Renal cortex interstitium (tissue), 11 donors: ENCODE measurements around the gene EFNA5. TPM values are rescaled to one million over a fixed set of nuclear protein-coding genes. Genes with fewer than 3 reads are reported as not detected.

Source experiments
- DNase-seq, 11 donors: peaks; one replicate each; pipeline ENCODE4 v3.0.0-alpha.2; 2013; ENCODE audit warnings: low read depth in 9 of 11, low spot score in 4 of 11; ENCODE audit errors: extremely low read depth in 1 of 11
- polyA plus RNA-seq, 3 donors: library from polyadenylated mRNA; unstranded; fragments of 120-200 nt; gene quantifications; one replicate each; pipeline ENCODE4 v1.2.1, GENCODE V29; 2013; ENCODE audit not compliant: insufficient read length in 3 of 3

The EFNA5 gene
- polyA plus RNA-seq, 3 donors = 23.8 to 30.3 (median 28.2) TPM

GRCh38 chr5:107485184-107485583 is 185.6 kb downstream of the EFNA5 start:
- no peak for DNase-seq

GRCh38 chr5:107484281-107484680 is 186.5 kb downstream of the EFNA5 start:
- no peak for DNase-seq

GRCh38 chr5:107483231-107484024 is 187.3 kb downstream of the EFNA5 start:
- peak in 7 of 11 donors; percentile 45 to 78 (median 64) for DNase-seq

GRCh38 chr5:107478068-107478641 is 192.6 kb downstream of the EFNA5 start:
- DNase-seq = no peak

GRCh38 chr5:107477492-107477891 is 193.2 kb downstream of the EFNA5 start:
- DNase-seq = no peak

GRCh38 chr5:107476783-107477182 is 194.0 kb downstream of the EFNA5 start:
- DNase-seq = no peak

- DNase-seq = no peak
These were observed 195.8 kb downstream of the EFNA5 start for GRCh38 chr5:107474716-107475489.

GRCh38 chr5:107474361-107474715 is 196.4 kb downstream of the EFNA5 start:
- DNase-seq = no peak

GRCh38 chr5:107472620-107473064 is 198.1 kb downstream of the EFNA5 start:
- DNase-seq = no peak

- no peak for DNase-seq
These were observed 200.5 kb downstream of the EFNA5 start for GRCh38 chr5:107470295-107470582.

- no peak for DNase-seq
These were observed 201.0 kb downstream of the EFNA5 start for GRCh38 chr5:107469485-107470294.

- DNase-seq = no peak
These were observed 201.7 kb downstream of the EFNA5 start for GRCh38 chr5:107469064-107469463.

- DNase-seq = no peak
These were observed 202.5 kb downstream of the EFNA5 start for GRCh38 chr5:107468276-107468675.

GRCh38 chr5:107467137-107467932 is 203.4 kb downstream of the EFNA5 start:
- DNase-seq = no peak

GRCh38 chr5:107466233-107466769 is 204.4 kb downstream of the EFNA5 start:
- DNase-seq = peak in 10 of 11 donors; percentile 56 to 88 (median 78)

- no peak for DNase-seq
These were observed 205.9 kb downstream of the EFNA5 start for GRCh38 chr5:107464876-107465275.

- DNase-seq = no peak
These were observed 206.3 kb downstream of the EFNA5 start for GRCh38 chr5:107464416-107464815.

GRCh38 chr5:107463731-107464130 is 207.0 kb downstream of the EFNA5 start:
- no peak for DNase-seq
